Measurements from ENCODE around the gene UNK.
"Not testable (repeated sequence)": the region's sequence is repeated elsewhere in the genome, so short reads cannot be mapped to it uniquely, and the experiment has no call there.

Gene UNK

GRCh38 chr17:75757086-75757681, 27.4 kb upstream of the UNK start:
- H3K4me3 ChIP-seq (ENCODE audit: low read depth, low read length, poor library complexity, severe bottlenecking): no peak overlapping the region
- H3K27ac ChIP-seq (ENCODE audit: low read depth, low read length, poor library complexity, severe bottlenecking): no peak overlapping the region
- no peak overlapping the region for H3K9ac ChIP-seq (ENCODE audit: low read length)
- no peaks in the 10 kb centered on the region for H3K79me2 ChIP-seq (ENCODE audit: insufficient read depth, low read length)
- H3K9me3 ChIP-seq (ENCODE audit: low read length): no peaks in the 10 kb centered on the region
- H3K36me3 ChIP-seq (ENCODE audit: insufficient read depth, low read length): no peaks in the 10 kb centered on the region
- no peak overlapping the region for H2AFZ ChIP-seq (ENCODE audit: low read length)
- no peaks in the 10 kb centered on the region for H3K9me2 ChIP-seq (ENCODE audit: low read depth, low read length)
- H3F3A ChIP-seq (ENCODE audit: insufficient read depth, low read length): no peaks in the 10 kb centered on the region
- H4K20me1 ChIP-seq (ENCODE audit: insufficient read depth, low read length): no peaks in the 10 kb centered on the region
- H3K27me3 ChIP-seq (ENCODE audit: insufficient read depth, low read length): no peaks in the 10 kb centered on the region
- H3K4me2 ChIP-seq (ENCODE audit: low read length): no peak overlapping the region
- peaks cover 20% of the 10 kb centered on the region for H3K4me1 ChIP-seq (ENCODE audit: insufficient read depth, low read length, severe bottlenecking)
- TF ChIP-seq, protein P1, sequence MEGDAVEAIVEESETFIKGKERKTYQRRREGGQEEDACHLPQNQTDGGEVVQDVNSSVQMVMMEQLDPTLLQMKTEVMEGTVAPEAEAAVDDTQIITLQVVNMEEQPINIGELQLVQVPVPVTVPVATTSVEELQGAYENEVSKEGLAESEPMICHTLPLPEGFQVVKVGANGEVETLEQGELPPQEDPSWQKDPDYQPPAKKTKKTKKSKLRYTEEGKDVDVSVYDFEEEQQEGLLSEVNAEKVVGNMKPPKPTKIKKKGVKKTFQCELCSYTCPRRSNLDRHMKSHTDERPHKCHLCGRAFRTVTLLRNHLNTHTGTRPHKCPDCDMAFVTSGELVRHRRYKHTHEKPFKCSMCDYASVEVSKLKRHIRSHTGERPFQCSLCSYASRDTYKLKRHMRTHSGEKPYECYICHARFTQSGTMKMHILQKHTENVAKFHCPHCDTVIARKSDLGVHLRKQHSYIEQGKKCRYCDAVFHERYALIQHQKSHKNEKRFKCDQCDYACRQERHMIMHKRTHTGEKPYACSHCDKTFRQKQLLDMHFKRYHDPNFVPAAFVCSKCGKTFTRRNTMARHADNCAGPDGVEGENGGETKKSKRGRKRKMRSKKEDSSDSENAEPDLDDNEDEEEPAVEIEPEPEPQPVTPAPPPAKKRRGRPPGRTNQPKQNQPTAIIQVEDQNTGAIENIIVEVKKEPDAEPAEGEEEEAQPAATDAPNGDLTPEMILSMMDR (IDR thresholded peaks at IDR 0.05; ENCODE audit: low read length): no peak
- TF ChIP-seq EZH2 (IDR thresholded peaks at IDR 0.05; ENCODE audit: borderline replicate concordance, low read length): no peak

GRCh38 chr17:75758131-75758905, 26.3 kb upstream of the UNK start:
- TF ChIP-seq, protein P1 (IDR thresholded peaks at IDR 0.05; ENCODE audit: low read length): peak; percentile 39
- no peak for TF ChIP-seq EZH2 (IDR thresholded peaks at IDR 0.05; ENCODE audit: borderline replicate concordance, low read length)
- Histone ChIP-seq H3K27me3 (ENCODE audit: insufficient read depth, low read length) (no peaks in the 10 kb centered on the region), H3K27ac (ENCODE audit: low read depth, low read length, poor library complexity, severe bottlenecking) (no peak overlapping the region), H3F3A (ENCODE audit: insufficient read depth, low read length) (no peaks in the 10 kb centered on the region), H2AFZ (ENCODE audit: low read length) (no peak overlapping the region), H3K9ac (ENCODE audit: low read length) (no peak overlapping the region), H3K79me2 (ENCODE audit: insufficient read depth, low read length) (no peaks in the 10 kb centered on the region), H3K4me2 (ENCODE audit: low read length) (no peak overlapping the region), H3K9me3 (ENCODE audit: low read length) (no peaks in the 10 kb centered on the region), H3K9me2 (ENCODE audit: low read depth, low read length) (no peaks in the 10 kb centered on the region), H4K20me1 (ENCODE audit: insufficient read depth, low read length) (no peaks in the 10 kb centered on the region), H3K4me1 (ENCODE audit: insufficient read depth, low read length, severe bottlenecking) (peaks cover 13% of the 10 kb centered on the region), H3K36me3 (ENCODE audit: insufficient read depth, low read length) (no peaks in the 10 kb centered on the region), H3K4me3 (ENCODE audit: low read depth, low read length, poor library complexity, severe bottlenecking) (no peak overlapping the region)

GRCh38 chr17:75759457-75759856, 25.1 kb upstream of the UNK start:
- H3K4me1 ChIP-seq (ENCODE audit: insufficient read depth, low read length, severe bottlenecking): peaks cover 13% of the 10 kb centered on the region
- no peaks in the 10 kb centered on the region for H3K36me3 ChIP-seq (ENCODE audit: insufficient read depth, low read length)
- H3K9ac ChIP-seq (ENCODE audit: low read length): no peak overlapping the region
- no peaks in the 10 kb centered on the region for H4K20me1 ChIP-seq (ENCODE audit: insufficient read depth, low read length)
- H3K27me3 ChIP-seq (ENCODE audit: insufficient read depth, low read length): no peaks in the 10 kb centered on the region
- no peak overlapping the region for H3K4me2 ChIP-seq (ENCODE audit: low read length)
- no peaks in the 10 kb centered on the region for H3F3A ChIP-seq (ENCODE audit: insufficient read depth, low read length)
- no peaks in the 10 kb centered on the region for H3K9me2 ChIP-seq (ENCODE audit: low read depth, low read length)
- no peak overlapping the region for H3K27ac ChIP-seq (ENCODE audit: low read depth, low read length, poor library complexity, severe bottlenecking)
- no peaks in the 10 kb centered on the region for H3K9me3 ChIP-seq (ENCODE audit: low read length)
- no peak for TF ChIP-seq EZH2 (IDR thresholded peaks at IDR 0.05; ENCODE audit: borderline replicate concordance, low read length)
- TF ChIP-seq, protein P1 (IDR thresholded peaks at IDR 0.05; ENCODE audit: low read length): no peak
- no peak overlapping the region for H3K4me3 ChIP-seq (ENCODE audit: low read depth, low read length, poor library complexity, severe bottlenecking)
- no peak overlapping the region for H2AFZ ChIP-seq (ENCODE audit: low read length)
- no peaks in the 10 kb centered on the region for H3K79me2 ChIP-seq (ENCODE audit: insufficient read depth, low read length)

- not testable (repeated sequence) for H3K4me2 ChIP-seq (ENCODE audit: low read length); H3K27ac ChIP-seq (ENCODE audit: low read depth, low read length, poor library complexity, severe bottlenecking); H4K20me1 ChIP-seq (ENCODE audit: insufficient read depth, low read length); H3K9me2 ChIP-seq (ENCODE audit: low read depth, low read length); H3K79me2 ChIP-seq (ENCODE audit: insufficient read depth, low read length); H3K9me3 ChIP-seq (ENCODE audit: low read length); H3F3A ChIP-seq (ENCODE audit: insufficient read depth, low read length); H3K4me3 ChIP-seq (ENCODE audit: low read depth, low read length, poor library complexity, severe bottlenecking); H3K9ac ChIP-seq (ENCODE audit: low read length); H3K27me3 ChIP-seq (ENCODE audit: insufficient read depth, low read length); H3K36me3 ChIP-seq (ENCODE audit: insufficient read depth, low read length); H2AFZ ChIP-seq (ENCODE audit: low read length)
- H3K4me1 ChIP-seq (ENCODE audit: insufficient read depth, low read length, severe bottlenecking): peaks cover 11% of the 10 kb centered on the region
These were observed 24.5 kb upstream of the UNK start for GRCh38 chr17:75759978-75760640.

Measured in OCI-LY1 (cell line).